ENCODE data around the gene ARHGEF7. TPM values are rescaled to one million over a fixed set of nuclear protein-coding genes. Genes with fewer than 3 reads are reported as not detected.

Gene ARHGEF7
- total and polyA plus RNA-seq, 2 experiments from 2014 or later, result 23.6 to 58.9 TPM

DNA sequence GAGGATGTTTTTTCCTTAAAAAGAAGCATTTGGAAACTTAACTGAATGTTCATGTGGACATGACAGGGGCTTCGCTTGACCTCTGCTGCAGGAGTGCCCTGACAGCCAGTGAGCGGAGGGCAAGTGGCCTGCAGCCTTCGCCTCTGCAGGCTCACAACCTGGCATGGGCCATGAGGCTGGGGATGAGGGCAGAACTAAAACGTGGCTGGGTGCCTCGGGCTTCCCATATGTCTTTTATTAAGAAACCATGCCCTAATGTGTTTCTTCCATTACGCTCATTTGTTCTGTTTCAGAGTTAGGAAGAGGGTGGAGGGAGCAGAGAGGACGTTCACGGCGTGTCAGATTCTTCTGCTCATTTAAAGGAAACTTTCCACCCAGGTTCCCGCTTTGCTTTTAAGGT, 2.9 kb downstream of the ARHGEF7 start:
- no peak overlapping the region for H3K4me3 Mint-ChIP-seq
- peaks cover 44% of the 10 kb centered on the region for H3K27me3 Mint-ChIP-seq (ENCODE audit: insufficient read depth, low read depth, poor library complexity)
- H3K4me3 ChIP-seq, result no peak overlapping the region
- no peak overlapping the region for H3K27ac Mint-ChIP-seq
- peaks cover 18% of the 10 kb centered on the region for H3K4me1 Mint-ChIP-seq
- no peak overlapping the region for H3K27ac ChIP-seq (ENCODE audit: low read depth)
- H3K9me2 ChIP-seq (ENCODE audit: insufficient read depth), result no peaks in the 10 kb centered on the region
- H4K20me1 ChIP-seq (replicated peaks; ENCODE audit: insufficient read depth), result no peaks in the 10 kb centered on the region
- H3K79me2 ChIP-seq (replicated peaks; ENCODE audit: insufficient read depth), result no peaks in the 10 kb centered on the region
- peaks cover 43% of the 10 kb centered on the region for H3K27me3 ChIP-seq (ENCODE audit: insufficient read depth)
- ATAC-seq, result no peak
- DNase-seq (ENCODE audit: low spot score), result no peak
- H3F3A ChIP-seq (replicated peaks; ENCODE audit: low read depth), result no peaks in the 10 kb centered on the region
- H3K36me3 ChIP-seq (ENCODE audit: insufficient read depth), result no peaks in the 10 kb centered on the region
- peaks cover 4% of the 10 kb centered on the region; the same call in 2 of the 3 replicates for H3K36me3 Mint-ChIP-seq (ENCODE audit: low read depth)
- no peak overlapping the region for H3K4me2 ChIP-seq
- peaks cover 4% of the 10 kb centered on the region; the same call in 2 of the 3 replicates for H3K9me3 Mint-ChIP-seq
- no peak overlapping the region for H2AFZ ChIP-seq
- no peak for TF ChIP-seq NANOG (IDR thresholded peaks at IDR 0.05; ENCODE audit: borderline replicate concordance)
- no peak for TF ChIP-seq EZH2 (IDR thresholded peaks at IDR 0.05; ENCODE audit: low read depth, unreplicated experiment)
- TF ChIP-seq JUNB (IDR thresholded peaks at IDR 0.05; ENCODE audit: unreplicated experiment), result no peak
- TF ChIP-seq REST (IDR thresholded peaks at IDR 0.05; ENCODE audit: unreplicated experiment), result no peak
- no peak for TF ChIP-seq STAT1 (IDR thresholded peaks at IDR 0.05; ENCODE audit: unreplicated experiment)
- no peak for TF ChIP-seq CTCF (conservative IDR thresholded peaks at IDR 0.05; ENCODE audit: low read depth in 2 of 2)
- no peak for TF ChIP-seq ZNF114 (CRISPR knock-in tag; IDR thresholded peaks at IDR 0.05)
- TF ChIP-seq ETS1 (IDR thresholded peaks at IDR 0.05), result no peak
- no peak for TF ChIP-seq CREB1 (CRISPR knock-in tag; IDR thresholded peaks at IDR 0.05; ENCODE audit: low read depth)
- no peak for TF ChIP-seq ZNF462 (CRISPR knock-in tag; IDR thresholded peaks at IDR 0.05)
- TF ChIP-seq EZH2phosphoT487 (IDR thresholded peaks at IDR 0.05; ENCODE audit: unreplicated experiment), result no peak
- no peak for TF ChIP-seq ZNF331 (CRISPR knock-in tag; IDR thresholded peaks at IDR 0.05; ENCODE audit: low read depth)
- no peak for TF ChIP-seq POLR2AphosphoS5 (IDR thresholded peaks at IDR 0.05; ENCODE audit: low read depth)
- peaks cover 3% of the 10 kb centered on the region; the same call in 1 of the 2 replicates for H3K4me1 ChIP-seq (ENCODE audit: insufficient read depth)

All from GM23338 (cell line).